ENCODE data around the gene CYP2U1. TPM values are rescaled to one million over a fixed set of nuclear protein-coding genes. Genes with fewer than 3 reads are reported as not detected.
"Not testable (repeated sequence)": the region's sequence is repeated elsewhere in the genome, so short reads cannot be mapped to it uniquely, and the experiment has no call there.

The CYP2U1 gene
- total RNA-seq, 1 donor from 2014 or later = 4.4 TPM

DNA sequence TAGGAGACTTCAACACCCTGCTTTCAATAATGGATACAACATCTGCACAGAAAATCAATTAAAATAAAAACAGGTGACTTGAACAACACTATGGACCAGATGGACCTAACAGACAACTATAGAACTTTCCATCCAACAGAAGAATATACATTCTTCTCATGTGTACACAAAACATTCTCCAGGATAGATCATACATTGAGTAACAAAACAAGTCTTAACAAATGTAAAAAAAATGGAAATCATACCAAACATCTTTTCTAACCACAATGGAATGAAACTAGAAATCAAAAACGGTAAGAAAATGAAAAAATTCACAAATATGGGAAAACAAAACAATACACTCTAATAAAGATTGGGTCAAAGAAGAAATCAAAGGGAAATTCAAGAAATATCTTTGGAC, 24.7 kb downstream of the CYP2U1 start:
- Mint-ChIP-seq H3K4me1 (ENCODE audit: low read depth, unreplicated experiment) (no peaks in the 10 kb centered on the region), H3K36me3 (ENCODE audit: unreplicated experiment) (peaks cover 14% of the 10 kb centered on the region), H3K4me3 (ENCODE audit: unreplicated experiment) (no peak overlapping the region), H3K27me3 (ENCODE audit: unreplicated experiment) (no peaks in the 10 kb centered on the region), H3K27ac (ENCODE audit: unreplicated experiment) (no peak overlapping the region), H3K9me3 (ENCODE audit: unreplicated experiment) (peaks cover 4% of the 10 kb centered on the region)
- DNase-seq = no peak
- TF ChIP-seq CTCF (IDR thresholded peaks at IDR 0.05; ENCODE audit: partially characterized antibody, unreplicated experiment) = no peak

DNA sequence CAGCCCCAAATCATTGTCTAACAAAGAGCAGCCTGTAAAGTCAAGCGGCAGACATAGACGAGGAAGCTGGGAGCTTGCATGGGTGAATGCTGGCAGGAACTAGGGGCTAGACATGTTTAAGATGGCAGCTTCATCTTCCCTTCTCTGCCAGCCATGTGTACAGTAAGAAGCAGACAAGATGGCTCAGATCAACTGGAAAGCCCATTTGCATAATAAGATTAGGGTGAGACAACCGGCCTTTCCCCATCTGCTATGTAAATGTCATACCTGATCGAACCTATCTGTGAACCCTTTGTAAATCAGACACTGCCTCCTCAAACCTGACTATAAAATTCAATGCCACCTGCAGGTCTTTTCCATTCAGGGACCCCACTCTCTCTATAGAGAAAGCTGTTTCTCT, 35.6 kb downstream of the CYP2U1 start:
- DNase-seq = no peak
- Mint-ChIP-seq H3K36me3 (ENCODE audit: unreplicated experiment) (no peaks in the 10 kb centered on the region), H3K4me3 (ENCODE audit: unreplicated experiment) (no peak overlapping the region), H3K4me1 (ENCODE audit: low read depth, unreplicated experiment) (no peaks in the 10 kb centered on the region), H3K9me3 (ENCODE audit: unreplicated experiment) (peaks cover 2% of the 10 kb centered on the region), H3K27ac (ENCODE audit: unreplicated experiment) (no peak overlapping the region), H3K27me3 (ENCODE audit: unreplicated experiment) (no peaks in the 10 kb centered on the region)
- no peak for TF ChIP-seq CTCF (IDR thresholded peaks at IDR 0.05; ENCODE audit: partially characterized antibody, unreplicated experiment)

DNA sequence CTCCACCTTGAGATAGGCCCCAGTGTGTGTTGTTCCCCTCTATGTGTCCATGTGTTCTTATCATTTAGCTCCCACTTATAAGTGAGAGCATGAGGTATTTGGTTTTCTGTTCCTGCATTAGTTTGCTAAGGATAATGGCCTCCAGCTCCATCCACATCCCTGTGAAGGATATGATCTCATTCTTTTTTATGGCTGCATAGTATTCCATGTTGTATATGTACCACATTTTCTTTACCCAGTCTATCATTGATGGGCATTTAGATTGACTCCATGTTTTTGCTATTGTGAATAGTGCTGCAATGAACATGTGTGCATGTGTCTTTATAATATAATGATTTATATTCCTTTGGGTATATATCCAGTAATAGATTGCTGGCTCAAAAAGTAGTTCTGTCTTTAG, 36.2 kb downstream of the CYP2U1 start:
- DNase-seq; H3K4me3 Mint-ChIP-seq (ENCODE audit: unreplicated experiment); H3K9me3 Mint-ChIP-seq (ENCODE audit: unreplicated experiment); H3K27ac Mint-ChIP-seq (ENCODE audit: unreplicated experiment); H3K27me3 Mint-ChIP-seq (ENCODE audit: unreplicated experiment); H3K36me3 Mint-ChIP-seq (ENCODE audit: unreplicated experiment); H3K4me1 Mint-ChIP-seq (ENCODE audit: low read depth, unreplicated experiment): not testable (repeated sequence)

GRCh38 chr4:107967921-107968320, 36.6 kb downstream of the CYP2U1 start:
- not testable (repeated sequence) for H3K36me3 Mint-ChIP-seq (ENCODE audit: unreplicated experiment); H3K27ac Mint-ChIP-seq (ENCODE audit: unreplicated experiment); DNase-seq; H3K27me3 Mint-ChIP-seq (ENCODE audit: unreplicated experiment); H3K4me3 Mint-ChIP-seq (ENCODE audit: unreplicated experiment); H3K9me3 Mint-ChIP-seq (ENCODE audit: unreplicated experiment); H3K4me1 Mint-ChIP-seq (ENCODE audit: low read depth, unreplicated experiment)

- peaks cover 2% of the 10 kb centered on the region for H3K9me3 Mint-ChIP-seq (ENCODE audit: unreplicated experiment)
- no peak overlapping the region for H3K27ac Mint-ChIP-seq (ENCODE audit: unreplicated experiment)
- no peak for DNase-seq
- no peak overlapping the region for H3K4me3 Mint-ChIP-seq (ENCODE audit: unreplicated experiment)
- no peaks in the 10 kb centered on the region for H3K4me1 Mint-ChIP-seq (ENCODE audit: low read depth, unreplicated experiment)
- H3K36me3 Mint-ChIP-seq (ENCODE audit: unreplicated experiment) = no peaks in the 10 kb centered on the region
- no peak for TF ChIP-seq CTCF (IDR thresholded peaks at IDR 0.05; ENCODE audit: partially characterized antibody, unreplicated experiment)
- peaks cover 2% of the 10 kb centered on the region for H3K27me3 Mint-ChIP-seq (ENCODE audit: unreplicated experiment)
Observed at GRCh38 chr4:107970063-107970798, 38.9 kb downstream of the CYP2U1 start.

- no peak overlapping the region for H3K27ac Mint-ChIP-seq (ENCODE audit: unreplicated experiment)
Observed at GRCh38 chr4:107972605-107973004, 41.3 kb downstream of the CYP2U1 start.

More at GRCh38 chr4:107972605-107973004, 41.3 kb downstream of the CYP2U1 start:
- Mint-ChIP-seq H3K4me3 (ENCODE audit: unreplicated experiment) (no peak overlapping the region), H3K27me3 (ENCODE audit: unreplicated experiment) (peaks cover 2% of the 10 kb centered on the region), H3K4me1 (ENCODE audit: low read depth, unreplicated experiment) (no peaks in the 10 kb centered on the region), H3K9me3 (ENCODE audit: unreplicated experiment) (peaks cover 2% of the 10 kb centered on the region), H3K36me3 (ENCODE audit: unreplicated experiment) (no peaks in the 10 kb centered on the region)
- no peak for TF ChIP-seq CTCF (IDR thresholded peaks at IDR 0.05; ENCODE audit: partially characterized antibody, unreplicated experiment)
- DNase-seq = no peak
